Astrocyte (in vitro differentiated cells and primary cell): Measurements from ENCODE around the gene TRIM47.

ENCODE experiments used
- CTCF ChIP-seq: IDR thresholded peaks from 2 replicates; pipeline ENCODE4 v1.5.1; 2011; ENCODE audit warnings: low read depth, mild to moderate bottlenecking, inconsistent platforms, low read length, moderate library complexity; ENCODE audit not compliant: insufficient read depth
- EZH2 ChIP-seq: IDR thresholded peaks from 2 replicates; pipeline ENCODE4 v1.6.1; 2012; ENCODE audit warnings: mild to moderate bottlenecking, low read length, inconsistent platforms; ENCODE audit not compliant: insufficient read depth

GRCh38 chr17:75917141-75917916 is 38.9 kb upstream of the TRIM47 start:
- TF ChIP-seq CTCF (no peak), EZH2 (no peak)
